SK-N-MC (cell line): Measurements from ENCODE around the gene OR2AG2.

Source experiments
- EZH2 ChIP-seq: fragments of 200-600 bp; sonication (generic); IDR thresholded peaks from one replicate; pipeline ENCODE4 v1.6.1; 2017; ENCODE audit warnings: antibody characterized with exemption
- FOXP2 ChIP-seq: optimal IDR thresholded peaks from 2 replicates; pipeline ENCODE3; 2011; ENCODE audit warnings: mild to moderate bottlenecking, moderate library complexity; ENCODE audit not compliant: insufficient read depth; ENCODE audit errors: extremely low read length, control extremely low read depth
- POLR2AphosphoS5 ChIP-seq: IDR thresholded peaks from 2 replicates; pipeline ENCODE4 v1.6.1; 2012; ENCODE audit warnings: mild to moderate bottlenecking, low read depth, low read length, borderline replicate concordance

DNA sequence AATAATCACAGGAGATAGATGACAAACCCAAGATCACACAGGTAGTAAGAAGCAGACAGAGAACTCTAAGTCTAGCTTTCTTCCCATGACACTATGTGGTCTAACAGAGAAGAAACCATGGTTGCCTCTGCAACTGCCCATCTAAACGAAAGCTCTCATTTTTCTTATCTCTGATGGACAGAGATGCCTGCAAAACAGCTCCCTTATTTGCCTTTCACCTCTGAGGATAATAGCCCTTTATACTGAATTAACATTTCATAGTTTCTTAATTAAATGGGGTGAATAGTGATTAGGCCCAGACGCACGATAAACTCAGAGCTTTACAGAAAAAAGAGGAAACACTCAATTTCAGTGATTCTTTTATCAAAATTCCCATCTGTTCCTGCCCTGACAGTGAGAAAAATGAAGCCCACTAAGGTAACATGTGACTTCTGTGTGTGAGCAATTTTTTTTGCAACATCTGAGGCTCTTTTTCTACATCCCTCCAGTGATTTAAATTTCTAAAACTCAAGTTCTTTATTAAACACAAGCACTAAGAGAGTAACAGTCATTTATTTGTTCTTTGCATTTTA is 24.6 kb downstream of the OR2AG2 start:
- TF ChIP-seq EZH2 (no peak), POLR2AphosphoS5 (no peak), FOXP2 (no peak)
